IgD-negative memory B cell (primary cell): ENCODE results near the gene CLUH. TPM values are rescaled to one million over a fixed set of nuclear protein-coding genes. Genes with fewer than 3 reads are reported as not detected.

Source experiments
- H3K27ac Mint-ChIP-seq, 3 donors: one replicate each; pipeline ENCODE4 v1.8.0; 2020 to 2022; ENCODE audit warnings: mild to moderate bottlenecking in 3 of 3, mixed read lengths in 3 of 3, moderate library complexity in 1 of 3
- H3K27me3 Mint-ChIP-seq: one replicate; pipeline ENCODE4 v1.8.0; 2021; ENCODE audit warnings: mixed read lengths
- H3K36me3 Mint-ChIP-seq: one replicate; pipeline ENCODE4 v1.8.0; 2020; ENCODE audit warnings: mild to moderate bottlenecking, mixed read lengths
- H3K4me1 Mint-ChIP-seq, 3 donors: one replicate each; pipeline ENCODE4 v1.8.0; 2020 to 2022; ENCODE audit warnings: mixed read lengths in 3 of 3, mild to moderate bottlenecking in 1 of 3
- H3K4me3 Mint-ChIP-seq, 4 donors: one replicate each; pipeline ENCODE4 v1.8.0; 2020 to 2022; ENCODE audit warnings: mild to moderate bottlenecking in 4 of 4, mixed read lengths in 4 of 4, moderate library complexity in 3 of 4
- H3K9me3 Mint-ChIP-seq, 3 donors: one replicate each; pipeline ENCODE4 v1.8.0; 2020 to 2021; ENCODE audit warnings: mixed read lengths in 3 of 3, mild to moderate bottlenecking in 1 of 3
- polyA plus RNA-seq: library from polyadenylated mRNA; unstranded; fragments of 300-500 nt; fragmentation: Illumina TruSeq; gene quantifications from one replicate; pipeline ENCODE4 v1.2.3, GENCODE V29; 2021

The CLUH gene
- polyA plus RNA-seq, 1 donor from 2014 or later, result 19.7 TPM

GRCh38 chr17:2731807-2732206 lies 20.2 kb upstream of the CLUH start:
- H3K27ac Mint-ChIP-seq, result no peak overlapping the region
- H3K27me3 Mint-ChIP-seq, result peaks cover 19% of the 10 kb centered on the region
- H3K4me1 Mint-ChIP-seq, result peaks cover 0 to 4% (median 0%) of the 10 kb centered on the region in 3 donors
- peaks cover 1% of the 10 kb centered on the region for H3K36me3 Mint-ChIP-seq
- H3K9me3 Mint-ChIP-seq, result no peaks in the 10 kb centered on the region
- no peak overlapping the region for H3K4me3 Mint-ChIP-seq

- Mint-ChIP-seq H3K4me3 (no peak overlapping the region), H3K27me3 (peaks cover 18% of the 10 kb centered on the region), H3K4me1 (peaks cover 0 to 4% (median 0%) of the 10 kb centered on the region in 3 donors), H3K27ac (no peak overlapping the region), H3K36me3 (peaks cover 1% of the 10 kb centered on the region), H3K9me3 (no peaks in the 10 kb centered on the region)
These were observed 19.3 kb upstream of the CLUH start for GRCh38 chr17:2730764-2731353.

GRCh38 chr17:2724784-2725164 lies 13.2 kb upstream of the CLUH start:
- no peaks in the 10 kb centered on the region for H3K36me3 Mint-ChIP-seq
- no peak overlapping the region for H3K27ac Mint-ChIP-seq
- no peaks in the 10 kb centered on the region for H3K9me3 Mint-ChIP-seq
- H3K4me3 Mint-ChIP-seq, result no peak overlapping the region
- H3K27me3 Mint-ChIP-seq, result peaks cover 16% of the 10 kb centered on the region
- H3K4me1 Mint-ChIP-seq, result peaks cover 0 to 8% (median 1%) of the 10 kb centered on the region in 3 donors

- peaks cover 1% of the 10 kb centered on the region for H3K36me3 Mint-ChIP-seq
- peaks cover 0 to 8% (median 1%) of the 10 kb centered on the region in 3 donors for H3K4me1 Mint-ChIP-seq
- no peaks in the 10 kb centered on the region for H3K9me3 Mint-ChIP-seq
- no peak overlapping the region for H3K27ac Mint-ChIP-seq
- H3K4me3 Mint-ChIP-seq, result no peak overlapping the region
- H3K27me3 Mint-ChIP-seq, result peaks cover 15% of the 10 kb centered on the region
These were observed 12.6 kb upstream of the CLUH start for GRCh38 chr17:2723997-2724783.

GRCh38 chr17:2723505-2723996 lies 12.0 kb upstream of the CLUH start:
- no peak overlapping the region for H3K27ac Mint-ChIP-seq
- H3K4me3 Mint-ChIP-seq, result peak overlapping the region in 1 of 4 donors; percentile 76
- peaks cover 0 to 6% (median 1%) of the 10 kb centered on the region in 3 donors for H3K4me1 Mint-ChIP-seq
- peaks cover 1% of the 10 kb centered on the region for H3K36me3 Mint-ChIP-seq
- no peaks in the 10 kb centered on the region for H3K9me3 Mint-ChIP-seq
- H3K27me3 Mint-ChIP-seq, result peaks cover 13% of the 10 kb centered on the region

- Mint-ChIP-seq H3K27ac (no peak overlapping the region), H3K36me3 (peaks cover 1% of the 10 kb centered on the region), H3K27me3 (peaks cover 10% of the 10 kb centered on the region), H3K4me1 (peaks cover 0 to 4% (median 1%) of the 10 kb centered on the region in 3 donors), H3K4me3 (no peak overlapping the region), H3K9me3 (no peaks in the 10 kb centered on the region)
These were observed 11.0 kb upstream of the CLUH start for GRCh38 chr17:2722611-2723010.

GRCh38 chr17:2721603-2722002 lies 10.0 kb upstream of the CLUH start:
- Mint-ChIP-seq H3K4me1 (peaks cover 0 to 4% (median 1%) of the 10 kb centered on the region in 3 donors), H3K9me3 (no peaks in the 10 kb centered on the region), H3K4me3 (no peak overlapping the region), H3K27ac (no peak overlapping the region), H3K27me3 (peaks cover 9% of the 10 kb centered on the region), H3K36me3 (peaks cover 1% of the 10 kb centered on the region)

GRCh38 chr17:2719861-2720260 lies 8.3 kb upstream of the CLUH start:
- Mint-ChIP-seq H3K4me1 (no peaks in the 10 kb centered on the region), H3K4me3 (no peak overlapping the region), H3K9me3 (no peaks in the 10 kb centered on the region), H3K27ac (no peak overlapping the region), H3K27me3 (peaks cover 3% of the 10 kb centered on the region), H3K36me3 (peaks cover 1% of the 10 kb centered on the region)

- no peaks in the 10 kb centered on the region for H3K9me3 Mint-ChIP-seq
- peaks cover 1% of the 10 kb centered on the region for H3K36me3 Mint-ChIP-seq
- H3K4me3 Mint-ChIP-seq, result no peak overlapping the region
- H3K27ac Mint-ChIP-seq, result no peak overlapping the region
- peaks cover 2% of the 10 kb centered on the region for H3K27me3 Mint-ChIP-seq
- H3K4me1 Mint-ChIP-seq, result peaks cover 0 to 3% (median 0%) of the 10 kb centered on the region in 3 donors
These were observed 6.8 kb upstream of the CLUH start for GRCh38 chr17:2718150-2718938.

GRCh38 chr17:2716649-2717048 lies 5.1 kb upstream of the CLUH start:
- H3K4me3 Mint-ChIP-seq, result no peak overlapping the region
- H3K9me3 Mint-ChIP-seq, result no peaks in the 10 kb centered on the region
- peaks cover 4 to 10% (median 8%) of the 10 kb centered on the region in 3 donors for H3K4me1 Mint-ChIP-seq
- peaks cover 1% of the 10 kb centered on the region for H3K36me3 Mint-ChIP-seq
- H3K27me3 Mint-ChIP-seq, result peaks cover 2% of the 10 kb centered on the region
- H3K27ac Mint-ChIP-seq, result no peak overlapping the region

GRCh38 chr17:2713881-2714280 lies 2.3 kb upstream of the CLUH start:
- H3K9me3 Mint-ChIP-seq, result no peaks in the 10 kb centered on the region
- peak overlapping the region in 1 of 4 donors; percentile 83 for H3K4me3 Mint-ChIP-seq
- H3K4me1 Mint-ChIP-seq, result peaks cover 24 to 29% (median 28%) of the 10 kb centered on the region in 3 donors
- H3K36me3 Mint-ChIP-seq, result no peaks in the 10 kb centered on the region
- peak overlapping the region in 1 of 3 donors; percentile 87 for H3K27ac Mint-ChIP-seq
- no peaks in the 10 kb centered on the region for H3K27me3 Mint-ChIP-seq

GRCh38 chr17:2712300-2713043 lies 908 bp upstream of the CLUH start:
- H3K36me3 Mint-ChIP-seq, result no peaks in the 10 kb centered on the region
- H3K4me3 Mint-ChIP-seq, result peak overlapping the region; percentile 80 to 91 (median 86)
- peaks cover 30 to 32% (median 31%) of the 10 kb centered on the region in 3 donors for H3K4me1 Mint-ChIP-seq
- H3K27ac Mint-ChIP-seq, result peak overlapping the region; percentile 82 to 88 (median 87)
- no peaks in the 10 kb centered on the region for H3K27me3 Mint-ChIP-seq
- H3K9me3 Mint-ChIP-seq, result no peaks in the 10 kb centered on the region

- Mint-ChIP-seq H3K9me3 (no peaks in the 10 kb centered on the region), H3K4me1 (peaks cover 30 to 32% (median 31%) of the 10 kb centered on the region in 3 donors), H3K27me3 (no peaks in the 10 kb centered on the region), H3K4me3 (peak overlapping the region; percentile 86 to 97 (median 96)), H3K27ac (peak overlapping the region; percentile 91 to 98 (median 94)), H3K36me3 (no peaks in the 10 kb centered on the region)
These were observed 559 bp downstream of the CLUH start for GRCh38 chr17:2710803-2711607.
